Measurements from ENCODE around the gene GPR78. TPM values are rescaled to one million over a fixed set of nuclear protein-coding genes. Genes with fewer than 3 reads are reported as not detected.

The GPR78 gene, protein sequence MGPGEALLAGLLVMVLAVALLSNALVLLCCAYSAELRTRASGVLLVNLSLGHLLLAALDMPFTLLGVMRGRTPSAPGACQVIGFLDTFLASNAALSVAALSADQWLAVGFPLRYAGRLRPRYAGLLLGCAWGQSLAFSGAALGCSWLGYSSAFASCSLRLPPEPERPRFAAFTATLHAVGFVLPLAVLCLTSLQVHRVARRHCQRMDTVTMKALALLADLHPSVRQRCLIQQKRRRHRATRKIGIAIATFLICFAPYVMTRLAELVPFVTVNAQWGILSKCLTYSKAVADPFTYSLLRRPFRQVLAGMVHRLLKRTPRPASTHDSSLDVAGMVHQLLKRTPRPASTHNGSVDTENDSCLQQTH
- 0.07 to 0.11 TPM in 2 of 5 replicates, not detected in the others for total RNA-seq (2022; extraction: Qiagen RNA extraction; ENCODE audit: low read depth)

GRCh38 chr4:8580321-8581093 lies at the start of gene GPR78:
Gene GPR78 (plus strand): TSS chr4:8580392. CDS start chr4:8580983, 591 bp downstream.

DNA sequence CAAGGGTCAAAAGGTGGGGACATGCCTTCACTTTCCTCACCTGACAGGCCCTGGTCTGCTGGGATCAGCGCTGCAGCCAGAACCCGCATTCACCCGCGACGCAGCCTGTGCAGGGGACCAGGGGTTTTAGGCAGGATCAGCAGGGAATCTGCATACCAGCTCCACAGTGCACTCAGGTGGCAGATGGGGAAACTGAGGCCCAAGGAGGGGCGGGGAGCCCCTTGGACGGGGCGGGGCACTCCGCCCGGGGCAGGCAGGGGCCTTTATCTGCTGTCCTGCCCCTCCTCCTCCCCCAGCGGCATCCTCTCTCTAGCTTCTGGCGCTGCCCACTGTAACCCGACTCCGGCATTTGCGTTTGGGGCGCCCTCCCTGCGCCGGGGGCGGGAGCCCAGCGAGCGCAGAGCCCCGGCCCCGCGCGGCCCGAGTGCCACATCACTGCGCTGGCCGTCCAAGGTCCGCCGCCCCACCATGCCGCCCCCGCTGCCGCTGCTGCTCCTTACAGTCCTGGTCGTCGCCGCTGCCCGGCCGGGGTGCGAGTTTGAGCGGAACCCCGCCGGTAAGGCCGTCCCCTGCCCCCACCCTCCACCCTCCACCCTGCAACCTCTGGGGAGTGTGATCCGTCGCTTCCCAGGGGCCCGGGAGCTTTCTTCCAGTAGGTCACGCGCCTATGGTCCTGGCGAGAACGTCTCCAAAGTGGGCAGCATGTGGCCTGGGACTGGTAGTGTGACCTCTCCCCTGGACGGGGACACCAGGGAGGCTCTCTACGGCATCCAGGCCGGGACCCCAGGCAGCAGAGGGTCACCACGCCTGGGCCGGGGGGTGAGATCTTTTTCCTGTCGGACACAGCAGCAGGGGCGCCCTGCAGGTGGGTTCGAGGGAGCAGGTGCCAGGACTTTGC lies 12.4 kb downstream of the GPR78 start, which contains the start of gene CPZ:
CPZ (plus strand) TSS at position 400 of the 898 bp plus-strand sequence; CDS start at position 469, 69 bp downstream.

Other genes with a start within 250 kb of the GPR78 start
- 7.0 to 10.2 TPM (median 8.7 TPM) in 5 replicates for gene ACOX3, start 139.7 kb upstream of the GPR78 start, total RNA-seq (2022; extraction: Qiagen RNA extraction; ENCODE audit: low read depth)
- 5.2 to 6.7 TPM (median 5.9 TPM) in 5 replicates for gene TRMT44, start 139.6 kb upstream of the GPR78 start, total RNA-seq (2022; extraction: Qiagen RNA extraction; ENCODE audit: low read depth)
- 0.24 to 0.49 TPM (median 0.37 TPM) in 5 replicates for gene CPZ, start 12.4 kb downstream of the GPR78 start, total RNA-seq (2022; extraction: Qiagen RNA extraction; ENCODE audit: low read depth)

All from A549 treated with CpdA at 1 μM for 4 hours (cell line).